GM12865 (cell line): ENCODE data around the gene VASH2.
A peak's percentile ranks its signal among the peaks of the same experiment; 100 is the strongest.

Source experiments
- DNase-seq: peaks from one replicate; pipeline ENCODE4 v3.0.0; 2010; ENCODE audit warnings: low read depth
- H3K4me3 ChIP-seq: 2 replicates; pipeline ENCODE4 v1.5.1; 2011; ENCODE audit warnings: mild to moderate bottlenecking, low read depth, low read length, control low read depth
- TF ChIP-seq, protein P1 (sequence below): IDR thresholded peaks from 2 replicates; pipeline ENCODE4 v1.5.1; 2011; ENCODE audit warnings: low read length, control low read depth, low read depth, inconsistent platforms; ENCODE audit not compliant: insufficient read depth; ENCODE audit errors: missing control alignments

VASH2 gene

DNA sequence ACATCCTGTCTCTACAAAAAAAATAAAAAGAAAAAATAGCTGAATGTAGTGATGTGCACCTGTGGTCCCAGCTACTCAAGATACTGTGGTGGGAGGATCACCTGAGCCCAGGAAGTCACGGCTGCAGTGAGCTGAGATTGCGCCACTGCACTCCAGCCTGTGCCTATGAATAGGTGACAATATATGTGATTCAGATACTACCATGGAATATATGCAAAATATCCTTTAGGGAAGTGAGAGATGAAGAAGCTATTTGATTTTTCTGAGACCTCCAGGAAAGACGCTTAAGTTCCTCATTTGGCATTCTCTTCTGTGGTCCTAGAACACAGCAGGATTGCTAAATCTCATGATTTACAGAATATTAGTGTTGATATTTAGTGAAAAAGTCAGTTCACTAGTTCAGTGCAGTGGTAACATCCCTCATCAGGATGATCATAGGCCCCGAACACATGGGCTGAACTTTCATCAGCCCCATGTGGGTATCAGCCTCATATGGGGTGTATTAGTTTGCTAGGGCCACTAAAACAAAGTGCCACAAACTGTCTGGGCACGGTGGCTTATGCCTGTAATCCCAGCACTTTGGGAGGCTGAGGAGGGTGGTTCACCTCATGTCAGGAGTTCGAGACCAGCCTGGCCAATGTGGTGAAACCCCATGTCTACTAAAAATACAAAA lies 6.0 kb upstream of the VASH2 start:
- TF ChIP-seq, protein P1, sequence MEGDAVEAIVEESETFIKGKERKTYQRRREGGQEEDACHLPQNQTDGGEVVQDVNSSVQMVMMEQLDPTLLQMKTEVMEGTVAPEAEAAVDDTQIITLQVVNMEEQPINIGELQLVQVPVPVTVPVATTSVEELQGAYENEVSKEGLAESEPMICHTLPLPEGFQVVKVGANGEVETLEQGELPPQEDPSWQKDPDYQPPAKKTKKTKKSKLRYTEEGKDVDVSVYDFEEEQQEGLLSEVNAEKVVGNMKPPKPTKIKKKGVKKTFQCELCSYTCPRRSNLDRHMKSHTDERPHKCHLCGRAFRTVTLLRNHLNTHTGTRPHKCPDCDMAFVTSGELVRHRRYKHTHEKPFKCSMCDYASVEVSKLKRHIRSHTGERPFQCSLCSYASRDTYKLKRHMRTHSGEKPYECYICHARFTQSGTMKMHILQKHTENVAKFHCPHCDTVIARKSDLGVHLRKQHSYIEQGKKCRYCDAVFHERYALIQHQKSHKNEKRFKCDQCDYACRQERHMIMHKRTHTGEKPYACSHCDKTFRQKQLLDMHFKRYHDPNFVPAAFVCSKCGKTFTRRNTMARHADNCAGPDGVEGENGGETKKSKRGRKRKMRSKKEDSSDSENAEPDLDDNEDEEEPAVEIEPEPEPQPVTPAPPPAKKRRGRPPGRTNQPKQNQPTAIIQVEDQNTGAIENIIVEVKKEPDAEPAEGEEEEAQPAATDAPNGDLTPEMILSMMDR, result no peak
- no peak for DNase-seq
- no peak overlapping the region for H3K4me3 ChIP-seq

DNA sequence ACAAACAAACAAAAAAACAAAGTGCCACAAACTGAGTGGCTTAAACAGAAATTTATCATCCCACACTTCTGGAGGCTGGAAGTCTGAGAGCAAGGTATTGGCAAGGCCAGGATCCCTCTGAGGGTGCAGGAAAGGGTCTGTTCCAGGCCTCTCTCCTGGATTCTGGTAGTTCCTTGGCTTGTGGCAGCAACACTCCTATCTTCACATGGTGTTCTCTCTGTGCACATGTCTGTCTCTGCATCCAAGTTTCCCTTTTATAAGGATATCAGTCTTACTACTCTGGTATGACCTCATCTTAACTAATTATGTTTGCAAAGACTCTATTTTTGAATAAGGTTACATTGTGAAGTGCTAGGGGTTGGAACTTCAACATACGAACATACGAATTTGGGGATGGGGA lies 5.3 kb upstream of the VASH2 start:
- no peak overlapping the region for H3K4me3 ChIP-seq
- no peak for DNase-seq
- TF ChIP-seq, protein P1, result no peak

DNA sequence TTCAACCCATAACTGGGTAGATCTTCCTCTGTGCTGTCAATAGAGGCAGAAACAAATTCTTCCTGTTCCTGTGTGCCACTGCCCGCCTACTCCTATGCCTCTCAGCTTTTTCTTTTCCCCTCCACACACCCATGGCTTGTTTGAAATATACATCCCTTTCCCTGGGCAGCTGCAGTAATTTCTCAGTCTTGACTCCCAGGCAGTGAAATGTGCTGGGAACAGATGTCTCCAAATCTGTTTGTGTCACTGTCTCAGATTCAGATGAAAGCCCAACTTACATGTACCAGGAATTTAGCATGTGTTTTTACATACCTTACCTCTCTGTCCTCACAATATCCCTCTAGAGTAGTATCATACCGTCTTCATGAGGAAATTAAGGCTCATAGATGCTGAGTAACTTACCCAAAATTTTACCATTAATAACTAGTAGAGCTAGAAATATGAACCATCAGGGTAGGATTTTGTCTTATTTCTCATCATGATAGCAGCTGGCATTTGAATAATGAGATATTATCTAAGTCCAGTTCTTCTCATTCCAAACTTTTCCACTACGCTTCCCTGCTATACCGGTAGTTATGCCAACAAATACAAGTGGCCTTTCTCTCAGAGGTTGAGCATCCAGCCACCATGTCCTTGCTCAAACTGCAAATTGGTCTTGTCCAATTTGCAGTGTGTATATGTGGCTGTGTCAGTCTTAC lies 4.7 kb upstream of the VASH2 start:
- TF ChIP-seq, protein P1, result no peak
- H3K4me3 ChIP-seq, result no peak overlapping the region
- no peak for DNase-seq

DNA sequence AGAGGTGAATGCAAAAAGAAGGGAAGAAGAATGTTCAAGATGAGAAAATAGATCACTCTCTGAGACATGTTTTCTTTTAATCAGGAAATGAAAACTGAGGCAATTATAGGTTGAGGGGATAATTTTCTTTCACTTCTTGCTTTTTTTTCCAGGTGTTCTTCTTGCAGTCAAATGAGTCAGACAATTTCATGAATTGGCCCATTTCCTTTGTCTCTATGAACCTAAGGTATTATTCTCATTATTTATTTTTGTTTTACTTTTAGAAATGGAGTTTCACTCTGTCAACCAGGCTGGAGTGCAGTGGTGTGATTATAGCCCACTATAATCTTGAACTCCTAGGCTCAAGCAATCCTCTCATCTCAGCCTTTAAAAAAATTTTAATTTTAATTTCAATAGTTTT lies 3.5 kb upstream of the VASH2 start:
- TF ChIP-seq, protein P1, result no peak
- no peak overlapping the region for H3K4me3 ChIP-seq
- peak; percentile 45 for DNase-seq

DNA sequence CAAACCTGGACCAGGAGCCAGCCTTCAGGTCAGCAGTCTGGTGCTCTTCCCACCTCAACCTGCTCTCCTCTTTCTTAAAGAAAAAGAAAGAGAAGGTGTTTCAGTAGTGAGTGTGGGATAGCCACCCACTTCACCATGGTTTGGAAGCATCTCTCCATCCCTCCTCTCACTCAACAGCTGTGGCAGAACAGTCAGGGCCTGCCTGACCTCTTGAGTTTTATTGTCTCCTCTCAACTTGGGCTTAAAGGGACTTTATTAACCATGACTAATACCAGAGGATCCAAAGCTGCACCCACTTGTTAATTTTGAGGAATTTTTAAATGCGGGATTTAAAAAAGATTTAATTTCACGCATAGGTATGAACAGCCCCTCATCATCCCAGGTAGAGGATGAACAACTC lies 570 bp upstream of the VASH2 start:
- peak overlapping the region; percentile 98 for H3K4me3 ChIP-seq
- DNase-seq, result no peak
- TF ChIP-seq, protein P1, result no peak

DNA sequence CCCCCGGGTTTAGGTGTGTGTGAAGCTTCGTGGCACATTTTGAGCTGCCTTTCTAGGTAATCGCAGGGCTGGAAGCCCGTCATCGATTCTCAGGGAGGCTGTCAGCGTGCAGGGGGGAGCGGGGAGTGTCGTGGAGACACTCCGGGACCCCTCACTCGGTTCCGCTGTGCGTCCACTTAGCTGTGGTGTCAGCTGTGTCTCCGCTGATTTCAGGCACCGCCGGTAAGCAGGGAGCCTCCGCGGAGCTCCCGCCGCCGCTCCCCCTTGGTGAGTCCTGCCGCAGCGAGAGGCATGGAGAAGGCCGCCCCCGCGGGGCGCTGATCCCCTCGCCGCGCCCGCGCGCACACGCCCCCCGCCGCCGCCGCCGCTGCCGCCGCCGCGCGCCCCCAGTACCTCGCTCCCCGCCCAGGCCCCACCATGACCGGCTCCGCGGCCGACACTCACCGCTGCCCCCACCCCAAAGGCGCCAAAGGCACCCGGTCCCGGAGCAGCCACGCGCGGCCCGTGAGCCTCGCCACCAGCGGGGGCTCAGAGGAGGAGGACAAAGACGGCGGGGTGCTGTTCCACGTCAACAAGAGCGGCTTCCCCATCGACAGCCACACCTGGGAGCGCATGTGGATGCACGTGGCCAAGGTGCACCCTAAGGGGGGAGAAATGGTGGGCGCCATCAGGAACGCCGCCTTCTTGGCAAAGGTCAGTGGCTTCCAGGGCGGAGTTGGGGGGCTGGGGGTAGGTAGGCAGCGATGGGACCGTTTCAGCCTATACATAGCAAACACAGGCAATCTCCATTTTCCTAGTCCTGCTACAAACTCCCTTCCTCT lies 995 bp downstream of the VASH2 start:
- TF ChIP-seq, protein P1, result no peak
- no peak for DNase-seq
- H3K4me3 ChIP-seq, result peak overlapping the region; percentile 98
